K562 (cell line): ENCODE measurements around the gene ADGRD1. TPM values are rescaled to one million over a fixed set of nuclear protein-coding genes. Genes with fewer than 3 reads are reported as not detected.

Experiments used
- ATAC-seq: fragments of 200-7000 bp; cut with Tn5 transposase; 3 replicates; pipeline ENCODE4 v1.9.1; 2020; ENCODE audit warnings: moderate library complexity
- BruUV-seq: library from RNA; stranded (reverse); fragments of 400-500 nt; replicated peaks from 2 replicates; lab custom pipeline; 2021; lab: Mats Ljungman, UMichigan
- CTCF ChIA-PET: fragments of 300-600 bp; formaldehyde crosslinking; extraction: SDS; loops from one replicate; lab custom pipeline; 2021; ENCODE audit warnings: low intra/inter-chr PET ratio; lab: Yijun Ruan, JAX
- POLR2A ChIA-PET: fragments of 300-600, 350-650 bp; sonication (Branson Sonifier 250); formaldehyde crosslinking; extraction: SDS; loops from one replicate; lab custom pipeline; 2021; ENCODE audit warnings: antibody characterized with exemption, inconsistent platforms; lab: Yijun Ruan, JAX
- DNase-seq, 4 experiments: peaks; one replicate each; pipeline versions ENCODE4 v3.0.0 to v3.0.0-alpha.2; 2011 to 2018; ENCODE audit warnings: low spot score in 3 of 4, mixed read lengths in 3 of 4; ENCODE audit errors: extremely low read depth in 1 of 4
- FAIRE-seq: peaks from 2 replicates; lab custom pipeline; 2011; peaks lifted over from hg19 to GRCh38; lab: Jason Lieb, UNC
- H2AFZ ChIP-seq: 2 replicates; pipeline ENCODE4 v1.6.0; 2011; ENCODE audit warnings: low read depth, low read length, control low read depth, inconsistent platforms
- H3K27ac ChIP-seq: fragments of 200-600 bp; 3 replicates; pipeline ENCODE4 v1.8.0; 2011; ENCODE audit warnings: low read depth, mild to moderate bottlenecking, control low read depth, inconsistent platforms, low read length, moderate library complexity, mixed read lengths; ENCODE audit errors: extremely low read depth
- H3K27me3 ChIP-seq, 2 experiments: fragments of 300-600 bp in 1 of 2; 2 replicates in 1 of 2; 3 replicates in 1 of 2; pipeline versions ENCODE4 v1.6.0 to v1.8.0; 2011; ENCODE audit warnings: inconsistent platforms in 2 of 2, low read length in 2 of 2, mild to moderate bottlenecking in 1 of 2, mixed read lengths in 1 of 2, moderate library complexity in 1 of 2; ENCODE audit not compliant: control insufficient read depth in 2 of 2, insufficient read depth in 2 of 2
- H3K36me3 ChIP-seq: fragments of 300-600 bp; 3 replicates; pipeline ENCODE4 v1.8.0; 2011; ENCODE audit warnings: mild to moderate bottlenecking, low read length, inconsistent platforms; ENCODE audit not compliant: control insufficient read depth, insufficient read depth
- H3K4me1 ChIP-seq, 2 experiments: fragments of 200-600 bp in 1 of 2; replicated peaks in 1 of 2; 2 replicates in 1 of 2; 3 replicates in 1 of 2; pipeline versions ENCODE4 v1.5.1 to v1.8.0; 2011; ENCODE audit warnings: inconsistent platforms in 2 of 2, low read length in 2 of 2, mild to moderate bottlenecking in 1 of 2, mixed read lengths in 1 of 2, moderate library complexity in 1 of 2; ENCODE audit not compliant: control insufficient read depth in 2 of 2, insufficient read depth in 2 of 2
- H3K4me2 ChIP-seq: 2 replicates; pipeline ENCODE4 v1.6.1; 2011; ENCODE audit warnings: low read length, control low read depth, inconsistent platforms, mixed read lengths; ENCODE audit not compliant: insufficient read depth
- H3K4me3 ChIP-seq: fragments of 200-600 bp; sonication (generic), shearing (Covaris generic); 2 replicates; pipeline ENCODE4 v1.5.1; 2016; ENCODE audit warnings: control low read depth, inconsistent platforms
- H3K79me2 ChIP-seq: fragments of 200-600 bp; 3 replicates; pipeline ENCODE4 v1.8.0; 2011; ENCODE audit warnings: low read length, inconsistent platforms; ENCODE audit not compliant: control insufficient read depth, insufficient read depth
- H3K9ac ChIP-seq, 2 experiments: 2 replicates each; pipeline versions ENCODE4 v1.6.0 to v1.6.1; 2011; ENCODE audit warnings: low read depth in 2 of 2, low read length in 2 of 2, control low read depth in 1 of 2, inconsistent platforms in 1 of 2, mild to moderate bottlenecking in 1 of 2, mixed read lengths in 1 of 2; ENCODE audit not compliant: insufficient read depth in 1 of 2
- H3K9me1 ChIP-seq: one replicate; pipeline ENCODE4 v1.6.0; 2011; ENCODE audit warnings: inconsistent platforms, mild to moderate bottlenecking, low read length, moderate library complexity; ENCODE audit not compliant: control insufficient read depth, insufficient read depth
- H3K9me3 ChIP-seq: replicated peaks from 2 replicates; pipeline ENCODE4 v1.5.1; 2011; ENCODE audit warnings: low read depth, low read length, inconsistent platforms; ENCODE audit not compliant: control insufficient read depth, insufficient read depth
- H4K20me1 ChIP-seq: replicated peaks from 2 replicates; pipeline ENCODE4 v1.6.1; 2011; ENCODE audit warnings: low read length, inconsistent platforms, mixed read lengths; ENCODE audit not compliant: control insufficient read depth, insufficient read depth
- DLX4 ChIP-seq: fragments of 250-450 bp; sonication (Bioruptor Pico); IDR thresholded peaks from 2 replicates; pipeline ENCODE4 v1.6.1; 2021; ENCODE audit warnings: mild to moderate bottlenecking
- HDAC2 ChIP-seq: fragments of 450-650 bp; IDR thresholded peaks from 2 replicates; pipeline ENCODE4 v1.6.1; 2016; ENCODE audit warnings: mild to moderate bottlenecking
- JUN ChIP-seq, 2 experiments: sonication (generic) in 1 of 2; formaldehyde crosslinking in 1 of 2; IDR thresholded peaks; 2 replicates each; pipeline versions ENCODE4 v1.6.1 to v1.8.0; 2012 to 2022; ENCODE audit warnings: borderline replicate concordance in 2 of 2, mild to moderate bottlenecking in 2 of 2, improper control_type of control experiment in 1 of 2, low read depth in 1 of 2, low read length in 1 of 2, missing genetic modification reagents in 1 of 2
- JUNB ChIP-seq: fragments of 450-650 bp; formaldehyde crosslinking; conservative IDR thresholded peaks from 2 replicates; pipeline ENCODE4 v1.4.0; 2020; ENCODE audit warnings: mild to moderate bottlenecking
- NFE2 ChIP-seq: IDR thresholded peaks from 2 replicates; pipeline ENCODE4 v1.6.1; 2014; ENCODE audit warnings: antibody characterized with exemption, low read depth
- PYGO2 ChIP-seq: fragments of 450-650 bp; IDR thresholded peaks from 2 replicates; pipeline ENCODE4 v1.6.1; 2016; ENCODE audit warnings: mild to moderate bottlenecking, missing genetic modification characterization, moderate library complexity, missing compliant biosample characterization
- TAF15 ChIP-seq: fragments of 200-400 bp; formaldehyde crosslinking; IDR thresholded peaks from 2 replicates; pipeline ENCODE4 v1.6.1; 2017; ENCODE audit warnings: mild to moderate bottlenecking, low read depth, low read length, moderate library complexity
- TEAD2 ChIP-seq: fragments of 450-650 bp; IDR thresholded peaks from 2 replicates; pipeline ENCODE4 v1.6.1; 2016; ENCODE audit warnings: missing genetic modification characterization, control low read depth, missing compliant biosample characterization
- TOE1 ChIP-seq, 2 experiments: fragments of 450-650 bp in 1 of 2; sonication (generic) in 1 of 2; formaldehyde crosslinking in 1 of 2; IDR thresholded peaks; 2 replicates each; pipeline versions ENCODE4 v1.7.1 to v1.8.0; 2016 to 2022; ENCODE audit warnings: borderline replicate concordance in 2 of 2, mild to moderate bottlenecking in 2 of 2, antibody characterized with exemption in 1 of 2, inconsistent platforms in 1 of 2, low read depth in 1 of 2, missing genetic modification reagents in 1 of 2, moderate library complexity in 1 of 2
- ZBTB2 ChIP-seq: fragments of 450-650 bp; IDR thresholded peaks from 2 replicates; pipeline ENCODE4 v1.6.1; 2016; ENCODE audit warnings: antibody characterized with exemption
- ZFX ChIP-seq: sonication (generic); formaldehyde crosslinking; IDR thresholded peaks from 2 replicates; pipeline ENCODE4 v1.8.0; 2022; ENCODE audit warnings: mild to moderate bottlenecking, missing genetic modification reagents, moderate library complexity
- ZNF79 ChIP-seq: fragments of 250-450 bp; sonication (Bioruptor Pico); IDR thresholded peaks from 2 replicates; pipeline ENCODE4 v1.4.0; 2020; ENCODE audit warnings: low read depth, mild to moderate bottlenecking, moderate library complexity
- WGBS: fragments of 100-300 bp; shearing (Covaris generic); methylation state at CpG from one replicate; pipeline ENCODE4 v1.1.6; 2016; ENCODE audit warnings: low coverage, mixed read lengths; ENCODE audit not compliant: insufficient coverage; ENCODE audit errors: missing lambda C conversion rate; 5-methylcytosine and 5-hydroxymethylcytosine counted together
- in situ Hi-C: fragments of 300-500 bp; cut with MboI; formaldehyde crosslinking; loops from 4 replicates; pipeline ENCODE4 v1.15.0; 2018; ENCODE audit warnings: inconsistent platforms, mixed read lengths
- intact Hi-C: fragments of 100-400 bp; cut with micrococcal nuclease; formaldehyde crosslinking; loops from 2 replicates; pipeline ENCODE4 v1.14.2; 2022
- polyA plus RNA-seq, 8 experiments: library from polyadenylated mRNA; depleted of rRNA in 4 of 8; stranded (reverse) in 5 of 8; unstranded in 3 of 8; fragments of >200 nt; fragmentation: Nextera tagmentation in 2 of 8; fragmentation: Illumina TruSeq in 1 of 8; extraction: Ambion mirVana in 2 of 8; extraction: Trizol in 1 of 8; gene quantifications; 2 replicates each; pipeline versions ENCODE4 v1.2.1 to v1.2.3, GENCODE V29; 2011 to 2014; ENCODE audit warnings: inconsistent platforms in 1 of 8, missing spikeins in 1 of 8
- total RNA-seq, 7 experiments: library from RNA; depleted of rRNA in 6 of 7; stranded (reverse); fragments of >200 nt in 6 of 7; fragmentation: Illumina TruSeq in 2 of 7; extraction: Trizol in 2 of 7; gene quantifications; 2 replicates each; pipeline versions ENCODE4 v1.2.1 to v1.2.3, GENCODE V29; 2011 to 2021; ENCODE audit warnings: low replicate concordance in 1 of 7
- TF ChIP-seq, protein P1 (sequence below), 3 experiments: fragments of 200-800 bp in 1 of 3; sonication (Bioruptor generic) in 1 of 3; sonication (generic) in 1 of 3; formaldehyde crosslinking in 1 of 3; IDR thresholded peaks; 2 replicates each; pipeline versions ENCODE4 v1.6.1 to v1.8.0; 2016 to 2022; ENCODE audit warnings: mild to moderate bottlenecking in 2 of 3, missing compliant biosample characterization in 2 of 3, missing genetic modification characterization in 2 of 3, missing genetic modification reagents in 1 of 3
- TF ChIP-seq, protein P2 (sequence below): sonication (generic); formaldehyde crosslinking; IDR thresholded peaks from 2 replicates; pipeline ENCODE4 v1.8.1; 2023; ENCODE audit warnings: missing genetic modification reagents, mild to moderate bottlenecking, borderline replicate concordance

Gene ADGRD1
- total and polyA plus RNA-seq, 9 of the 15 experiments (the other 6 are each of a cell fraction or from before 2014, with no cell fraction given): 1.7 to 11.7 (median 3.3) TPM

- no peak overlapping the region for H3K4me2 ChIP-seq
- peaks cover 4 to 21% of the 10 kb centered on the region in 2 experiments; a peak in 2 of 5 replicates for H3K4me1 ChIP-seq
- H4K20me1 ChIP-seq: peaks cover 5% of the 10 kb centered on the region; the same call in 1 of the 2 replicates
- no peaks in the 10 kb centered on the region for H3K9me1 ChIP-seq
- FAIRE-seq (no peak), ATAC-seq (no peak), DNase-seq (no peak)
- BruUV-seq: no TSS peak
- ChIA-PET CTCF (no interaction called here), POLR2A (no interaction called here)
- H3K9ac ChIP-seq: peak overlapping the region in 1 of 2 experiments; percentile 13; a peak in 1 of 4 replicates
- H3K36me3 ChIP-seq: no peaks in the 10 kb centered on the region
- no peak overlapping the region for H3K4me3 ChIP-seq
- WGBS: 41% methylated on average over 15 of the region's 17 CpGs
- H3K27me3 ChIP-seq: peaks cover 0 to 41% of the 10 kb centered on the region in 2 experiments; a peak in 2 of 5 replicates
- no peaks in the 10 kb centered on the region for H3K9me3 ChIP-seq
- in situ Hi-C loops (no loop called here), intact Hi-C loops (no loop called here)
- H3K27ac ChIP-seq: no peak overlapping the region
- H2AFZ ChIP-seq: no peak overlapping the region
- H3K79me2 ChIP-seq: no peaks in the 10 kb centered on the region
- TF ChIP-seq JUN (IDR thresholded peaks at IDR 0.05; ENCODE audit: borderline replicate concordance, low read depth, low read length) (no peak), JUN (CRISPR knock-in tag; IDR thresholded peaks at IDR 0.05; ENCODE audit: borderline replicate concordance) (no peak), TOE1 (IDR thresholded peaks at IDR 0.05; ENCODE audit: borderline replicate concordance) (no peak), TOE1 (CRISPR knock-in tag; IDR thresholded peaks at IDR 0.05; ENCODE audit: borderline replicate concordance, low read depth) (no peak), DLX4 (CRISPR knock-in tag) (no peak), JUNB (CRISPR knock-in tag) (no peak), ZFX (no peak), HDAC2 (no peak), ZBTB2 (no peak), TEAD2 (no peak), TAF15 (no peak), PYGO2 (no peak), ZNF79 (no peak), NFE2 (no peak)
- TF ChIP-seq, protein P1, sequence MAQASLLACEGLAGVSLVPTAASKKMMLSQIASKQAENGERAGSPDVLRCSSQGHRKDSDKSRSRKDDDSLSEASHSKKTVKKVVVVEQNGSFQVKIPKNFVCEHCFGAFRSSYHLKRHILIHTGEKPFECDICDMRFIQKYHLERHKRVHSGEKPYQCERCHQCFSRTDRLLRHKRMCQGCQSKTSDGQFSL (CRISPR knock-in tag; IDR thresholded peaks at IDR 0.05): no peak
- TF ChIP-seq, protein P1 (tag; IDR thresholded peaks at IDR 0.05): no peak
- TF ChIP-seq, protein P2, sequence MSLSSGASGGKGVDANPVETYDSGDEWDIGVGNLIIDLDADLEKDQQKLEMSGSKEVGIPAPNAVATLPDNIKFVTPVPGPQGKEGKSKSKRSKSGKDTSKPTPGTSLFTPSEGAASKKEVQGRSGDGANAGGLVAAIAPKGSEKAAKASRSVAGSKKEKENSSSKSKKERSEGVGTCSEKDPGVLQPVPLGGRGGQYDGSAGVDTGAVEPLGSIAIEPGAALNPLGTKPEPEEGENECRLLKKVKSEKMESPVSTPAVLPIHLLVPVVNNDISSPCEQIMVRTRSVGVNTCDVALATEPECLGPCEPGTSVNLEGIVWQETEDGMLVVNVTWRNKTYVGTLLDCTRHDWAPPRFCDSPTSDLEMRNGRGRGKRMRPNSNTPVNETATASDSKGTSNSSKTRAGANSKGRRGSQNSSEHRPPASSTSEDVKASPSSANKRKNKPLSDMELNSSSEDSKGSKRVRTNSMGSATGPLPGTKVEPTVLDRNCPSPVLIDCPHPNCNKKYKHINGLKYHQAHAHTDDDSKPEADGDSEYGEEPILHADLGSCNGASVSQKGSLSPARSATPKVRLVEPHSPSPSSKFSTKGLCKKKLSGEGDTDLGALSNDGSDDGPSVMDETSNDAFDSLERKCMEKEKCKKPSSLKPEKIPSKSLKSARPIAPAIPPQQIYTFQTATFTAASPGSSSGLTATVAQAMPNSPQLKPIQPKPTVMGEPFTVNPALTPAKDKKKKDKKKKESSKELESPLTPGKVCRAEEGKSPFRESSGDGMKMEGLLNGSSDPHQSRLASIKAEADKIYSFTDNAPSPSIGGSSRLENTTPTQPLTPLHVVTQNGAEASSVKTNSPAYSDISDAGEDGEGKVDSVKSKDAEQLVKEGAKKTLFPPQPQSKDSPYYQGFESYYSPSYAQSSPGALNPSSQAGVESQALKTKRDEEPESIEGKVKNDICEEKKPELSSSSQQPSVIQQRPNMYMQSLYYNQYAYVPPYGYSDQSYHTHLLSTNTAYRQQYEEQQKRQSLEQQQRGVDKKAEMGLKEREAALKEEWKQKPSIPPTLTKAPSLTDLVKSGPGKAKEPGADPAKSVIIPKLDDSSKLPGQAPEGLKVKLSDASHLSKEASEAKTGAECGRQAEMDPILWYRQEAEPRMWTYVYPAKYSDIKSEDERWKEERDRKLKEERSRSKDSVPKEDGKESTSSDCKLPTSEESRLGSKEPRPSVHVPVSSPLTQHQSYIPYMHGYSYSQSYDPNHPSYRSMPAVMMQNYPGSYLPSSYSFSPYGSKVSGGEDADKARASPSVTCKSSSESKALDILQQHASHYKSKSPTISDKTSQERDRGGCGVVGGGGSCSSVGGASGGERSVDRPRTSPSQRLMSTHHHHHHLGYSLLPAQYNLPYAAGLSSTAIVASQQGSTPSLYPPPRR (CRISPR knock-in tag): no peak
These were observed 55.2 kb downstream of the ADGRD1 start for GRCh38 chr12:131008913-131009270.
